GM19239 (cell line): ENCODE results near the gene CFAP298.

Experiments used
- DNase-seq: peaks from one replicate; pipeline ENCODE4 v3.0.0; 2011; ENCODE audit warnings: low spot score; ENCODE audit not compliant: insufficient read length
- FAIRE-seq: peaks from 2 replicates; lab custom pipeline; 2011; peaks lifted over from hg19 to GRCh38; lab: Jason Lieb, UNC

CFAP298 gene

GRCh38 chr21:32599526-32599925 lies 12.7 kb downstream of the CFAP298 start:
- DNase-seq (no peak), FAIRE-seq (no peak)

DNA sequence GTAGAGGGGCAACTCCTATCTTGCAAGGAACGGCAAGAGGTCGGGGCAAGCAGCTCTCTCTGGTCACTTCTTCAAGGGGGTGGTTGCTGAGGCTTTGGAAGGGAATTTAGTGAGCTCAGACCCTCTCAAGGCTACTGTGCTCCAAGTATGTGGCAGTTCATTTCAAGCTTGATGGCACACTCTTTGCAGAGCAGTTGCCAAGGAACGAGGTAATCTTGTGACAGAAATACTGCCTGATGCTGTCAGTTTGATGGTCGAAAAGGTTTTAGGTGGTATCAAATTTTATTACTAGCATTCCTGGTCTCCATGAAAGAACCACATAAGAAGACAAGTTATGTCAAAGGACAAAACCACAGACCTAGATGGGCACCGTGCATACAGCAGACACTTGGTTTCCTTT lies 13.1 kb downstream of the CFAP298 start:
- no peak for DNase-seq
- no peak for FAIRE-seq

GRCh38 chr21:32597205-32597604 lies 15.0 kb downstream of the CFAP298 start:
- FAIRE-seq: no peak
- no peak for DNase-seq

GRCh38 chr21:32595431-32595830 lies 16.7 kb downstream of the CFAP298 start:
- FAIRE-seq (no peak), DNase-seq (no peak)

DNA sequence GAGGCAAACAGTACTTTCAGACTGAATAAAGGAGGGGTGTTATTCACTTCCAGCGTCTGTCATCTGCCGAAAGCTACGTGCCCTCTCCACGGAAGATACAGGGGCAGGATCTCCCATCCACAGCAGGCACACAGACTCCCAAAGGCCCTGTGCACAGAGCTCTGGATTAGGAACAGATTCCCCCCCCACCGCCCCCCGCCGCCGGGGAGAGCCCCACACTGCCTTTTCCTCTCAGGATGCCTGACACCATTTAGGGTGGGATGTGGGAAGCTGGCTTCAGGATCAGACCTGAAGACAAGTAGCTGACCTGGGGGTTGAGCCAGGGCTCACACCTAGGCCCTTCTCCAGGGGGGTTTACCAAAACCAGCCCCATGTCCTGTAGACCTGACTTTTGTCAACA lies 18.5 kb downstream of the CFAP298 start:
- DNase-seq: no peak
- no peak for FAIRE-seq

DNA sequence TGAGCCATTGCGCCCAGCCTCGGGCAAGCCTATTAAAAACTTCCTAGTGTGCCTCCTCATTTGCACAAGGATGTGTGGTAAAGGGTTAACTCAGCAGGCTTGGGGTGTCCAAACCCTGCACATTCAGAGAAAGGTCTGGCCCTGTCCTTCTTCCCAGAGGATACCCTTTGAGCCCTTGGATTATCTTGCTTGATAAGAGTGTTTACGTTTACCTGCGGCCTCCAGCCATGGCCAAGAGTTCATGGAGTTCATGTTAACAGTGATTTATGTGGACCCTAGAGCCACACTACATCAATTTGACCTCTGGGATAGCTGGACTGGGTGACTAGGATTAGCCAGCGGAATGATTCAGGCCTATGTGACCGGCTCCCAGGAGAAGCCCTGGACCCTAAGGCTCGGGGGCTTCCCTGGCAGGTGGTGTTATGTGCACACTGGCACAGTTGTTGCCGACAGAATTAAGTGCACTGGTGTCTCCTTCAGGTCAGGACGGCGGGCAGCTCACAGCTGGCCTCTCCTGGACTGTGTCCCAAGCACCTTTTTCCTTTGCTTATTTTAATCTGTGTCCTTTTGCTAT lies 19.2 kb downstream of the CFAP298 start:
- FAIRE-seq (no peak), DNase-seq (no peak)

- DNase-seq (no peak), FAIRE-seq (no peak)
Measured at GRCh38 chr21:32590130-32590529, 22.0 kb downstream of the CFAP298 start.

DNA sequence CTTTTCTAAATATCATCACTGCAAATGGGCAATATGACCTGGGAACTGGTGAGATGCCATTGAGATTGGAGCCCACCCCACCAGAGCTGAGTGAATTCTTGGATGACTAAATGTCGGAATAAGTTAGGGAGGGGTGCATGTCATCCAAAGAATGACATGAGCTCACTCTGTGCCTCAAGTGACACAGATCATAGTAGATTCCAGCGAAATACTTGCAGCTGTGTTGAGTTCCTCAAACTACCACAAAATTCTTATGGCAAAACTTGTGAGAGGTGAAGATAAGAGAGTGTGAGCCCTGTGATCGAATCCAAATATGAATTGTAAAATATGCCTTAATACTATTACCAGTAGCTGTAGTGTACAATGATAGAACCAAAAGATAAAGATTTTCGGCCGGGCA lies 24.5 kb downstream of the CFAP298 start:
- DNase-seq (no peak), FAIRE-seq (no peak)

GRCh38 chr21:32587120-32587519 lies 25.1 kb downstream of the CFAP298 start:
- no peak for DNase-seq
- no peak for FAIRE-seq

DNA sequence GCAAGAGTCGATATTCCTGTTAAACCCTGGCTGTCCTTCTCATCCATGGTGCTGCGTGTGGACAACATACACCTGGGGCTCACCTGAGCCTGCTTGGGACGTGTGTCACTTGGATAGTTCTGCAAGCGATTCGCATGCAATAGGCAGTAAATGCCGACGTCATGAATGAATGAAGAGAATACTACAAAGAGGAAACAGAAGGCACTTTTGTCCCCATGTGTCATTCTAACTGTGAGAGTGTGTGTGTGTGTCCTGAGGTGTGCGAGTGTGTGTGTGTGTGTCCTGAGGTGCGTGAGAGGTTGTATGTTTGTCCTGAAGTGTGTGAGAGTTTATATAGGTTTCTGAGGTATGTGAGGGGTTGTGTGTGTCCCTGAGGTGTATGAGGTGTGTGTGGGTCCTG lies 26.2 kb downstream of the CFAP298 start:
- DNase-seq (no peak), FAIRE-seq (no peak)

- DNase-seq: no peak
- no peak for FAIRE-seq
Measured at GRCh38 chr21:32585042-32585710, 27.0 kb downstream of the CFAP298 start, which contains the start of gene TCP10L. Gene TCP10L (minus strand): TSS chr21:32585523. CDS start chr21:32584304, 1,219 bp downstream.

DNA sequence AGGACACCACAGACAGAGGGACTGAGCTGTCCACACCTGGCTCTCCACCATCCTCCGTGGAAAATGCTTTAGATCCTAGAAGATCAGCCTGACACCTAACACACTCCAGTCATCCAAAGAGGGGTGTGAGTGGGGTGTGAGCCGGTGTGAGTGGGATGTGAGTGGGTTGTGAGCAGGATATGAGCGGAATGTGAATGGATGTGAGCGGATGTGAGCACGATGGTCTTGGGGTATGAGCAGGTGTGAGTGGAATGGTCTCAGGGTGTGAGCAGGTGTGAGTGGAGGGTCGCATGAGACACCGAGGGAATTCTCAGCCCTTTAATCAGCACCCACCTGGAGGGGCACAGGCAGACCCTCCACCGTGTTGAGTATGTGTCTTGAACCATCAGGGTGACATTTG lies 27.7 kb downstream of the CFAP298 start:
- FAIRE-seq: no peak
- DNase-seq: no peak

DNA sequence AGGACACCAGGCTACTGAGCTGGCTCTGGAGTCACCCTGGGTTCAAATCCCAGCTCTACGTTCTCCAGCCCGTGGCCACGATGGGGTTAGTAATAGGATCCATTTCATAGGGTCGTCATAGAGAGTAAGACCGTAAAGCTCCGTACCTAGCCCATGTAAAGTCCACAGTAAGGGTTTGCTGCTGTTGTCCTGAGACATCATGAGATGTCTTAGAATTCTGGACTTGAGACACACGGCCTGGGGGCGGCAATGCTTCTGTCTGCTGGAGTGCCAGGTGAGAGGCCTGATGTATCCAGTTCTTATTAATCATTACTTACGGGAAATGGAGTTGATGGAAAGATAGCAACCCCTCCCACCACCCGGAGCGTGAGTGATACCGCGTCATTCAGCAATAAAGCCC lies 30.4 kb downstream of the CFAP298 start:
- FAIRE-seq (no peak), DNase-seq (no peak)

DNA sequence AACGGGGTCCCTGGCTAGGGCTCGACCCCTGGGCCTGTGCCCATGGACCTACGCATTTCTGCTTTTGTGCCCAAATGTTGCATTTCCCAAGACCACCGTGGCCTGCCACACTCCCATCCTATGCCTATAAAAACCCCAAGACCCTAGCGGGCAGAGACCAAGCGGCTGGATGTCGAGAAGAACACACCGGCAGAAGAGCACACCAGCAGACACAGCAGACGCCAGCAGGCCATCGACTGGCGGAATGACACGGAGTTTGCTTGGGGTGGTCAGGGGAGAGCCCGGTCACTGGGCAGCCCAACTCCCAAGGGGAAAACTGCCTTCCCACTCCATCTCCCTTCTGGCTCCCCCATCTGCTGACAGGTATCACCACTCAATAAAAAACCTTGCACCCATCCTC lies 31.2 kb downstream of the CFAP298 start:
- DNase-seq (no peak), FAIRE-seq (no peak)

DNA sequence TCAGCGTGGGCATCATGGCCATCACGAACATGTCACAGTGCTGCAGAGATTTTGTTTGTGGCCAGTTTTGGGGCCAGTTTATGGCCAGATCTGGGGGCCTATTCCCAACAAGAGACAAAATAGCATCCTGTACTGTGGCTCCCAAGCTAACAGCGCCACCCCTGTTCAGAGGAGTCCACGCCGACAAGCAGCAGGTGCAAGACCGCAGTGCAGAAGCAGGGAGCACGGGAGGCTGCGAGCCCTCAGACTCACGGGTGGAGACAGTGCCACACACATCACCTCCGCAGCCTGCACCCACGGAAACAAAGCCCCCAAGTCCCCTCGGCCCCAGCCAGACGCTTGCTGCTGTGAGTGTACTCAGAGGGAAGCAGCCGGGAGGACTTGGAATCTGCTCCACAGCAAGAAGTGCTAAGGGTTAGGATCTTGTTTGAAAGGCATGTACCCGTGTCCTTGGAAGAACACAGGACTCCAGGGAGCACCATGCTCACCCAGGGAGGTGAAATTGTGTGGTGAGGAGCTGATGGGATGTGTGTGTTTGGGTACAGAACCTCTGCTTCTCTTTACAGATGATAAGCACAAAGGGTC lies 34.0 kb downstream of the CFAP298 start:
- DNase-seq (no peak), FAIRE-seq (no peak)

- no peak for DNase-seq
- FAIRE-seq: no peak
Measured at GRCh38 chr21:32576011-32576410, 36.2 kb downstream of the CFAP298 start.

- DNase-seq: no peak
- no peak for FAIRE-seq
Measured at GRCh38 chr21:32574946-32575925, 36.9 kb downstream of the CFAP298 start.

GRCh38 chr21:32572574-32573420 lies 39.4 kb downstream of the CFAP298 start:
- no peak for FAIRE-seq
- DNase-seq: no peak

GRCh38 chr21:32570456-32570855 lies 41.7 kb downstream of the CFAP298 start:
- no peak for DNase-seq
- FAIRE-seq: no peak
